AG04450 (cell line): ENCODE measurements around the gene LIN52. TPM values are rescaled to one million over a fixed set of nuclear protein-coding genes. Genes with fewer than 3 reads are reported as not detected.

Experiments used
- CTCF ChIA-PET: fragments of 300-600, 350-600 bp; formaldehyde crosslinking; extraction: SDS; loops from one replicate; lab custom pipeline; 2022; ENCODE audit warnings: antibody characterized with exemption, inconsistent platforms; lab: Charles Lee
- POLR2A ChIA-PET: fragments of 350-600 bp; formaldehyde crosslinking; extraction: SDS; loops from one replicate; lab custom pipeline; 2021; ENCODE audit warnings: antibody characterized with exemption, inconsistent platforms; lab: Yijun Ruan, JAX
- DNase-seq: peaks from one replicate; pipeline ENCODE4 v3.0.0-alpha.2; 2011; ENCODE audit warnings: low read depth, low spot score
- H3K27ac ChIP-seq: one replicate; pipeline ENCODE4 v1.5.1; 2012; ENCODE audit warnings: low read depth, low read length, control low read depth
- H3K27me3 ChIP-seq: one replicate; pipeline ENCODE4 v1.6.0; 2012; ENCODE audit warnings: low read length; ENCODE audit not compliant: control insufficient read depth, insufficient read depth
- H3K4me3 ChIP-seq: 2 replicates; pipeline ENCODE4 v1.5.1; 2011; ENCODE audit warnings: mild to moderate bottlenecking, low read depth, low read length, control low read depth
- H3K9me3 ChIP-seq: 2 replicates; pipeline ENCODE4 v1.5.1; 2012; ENCODE audit warnings: low read length; ENCODE audit not compliant: control insufficient read depth, insufficient read depth
- CTCF ChIP-seq: IDR thresholded peaks from 2 replicates; pipeline ENCODE4 v1.5.1; 2011; ENCODE audit warnings: low read depth, low read length, control low read depth, inconsistent platforms
- polyA plus RNA-seq: library from polyadenylated mRNA; depleted of rRNA; stranded (reverse); fragments of >200 nt; gene quantifications from 2 replicates; pipeline ENCODE4 v1.2.3, GENCODE V29; 2011

Gene LIN52
- polyA plus RNA-seq, 1 experiment: 10.6 TPM

GRCh38 chr14:74176400-74176793 is 91.6 kb downstream of the LIN52 start:
- POLR2A ChIA-PET: no interaction called here
- H3K9me3 ChIP-seq: no peaks in the 10 kb centered on the region
- DNase-seq: no peak
- no peak overlapping the region for H3K27ac ChIP-seq
- no peak for TF ChIP-seq CTCF
- CTCF ChIA-PET: interaction anchor here (1.7 kb wide), 1 partner anchor 42 kb away, joined by 5 read pairs; no protein-coding TSS in a partner anchor
- H3K4me3 ChIP-seq: no peak overlapping the region
- H3K27me3 ChIP-seq: no peaks in the 10 kb centered on the region

- Histone ChIP-seq H3K27me3 (no peaks in the 10 kb centered on the region), H3K9me3 (no peaks in the 10 kb centered on the region), H3K27ac (no peak overlapping the region), H3K4me3 (no peak overlapping the region)
- no peak for TF ChIP-seq CTCF
- ChIA-PET CTCF (interaction anchor here (0.6 to 0.7 kb wide), 2 partner anchors 13 to 127 kb away, joined by 4 to 8 read pairs; no protein-coding TSS in a partner anchor), POLR2A (no interaction called here)
- DNase-seq: no peak
Observed at GRCh38 chr14:74179856-74180255, 95.1 kb downstream of the LIN52 start.

- ChIA-PET POLR2A (no interaction called here), CTCF (interaction anchor here (0.6 kb wide), 1 partner anchor 50 kb away, joined by 3 read pairs; no protein-coding TSS in a partner anchor)
- Histone ChIP-seq H3K27me3 (no peaks in the 10 kb centered on the region), H3K27ac (no peak overlapping the region), H3K4me3 (no peak overlapping the region), H3K9me3 (no peaks in the 10 kb centered on the region)
- DNase-seq: no peak
- no peak for TF ChIP-seq CTCF
Observed at GRCh38 chr14:74190927-74191575, 106.3 kb downstream of the LIN52 start.

GRCh38 chr14:74194506-74195274 is 109.9 kb downstream of the LIN52 start:
- no peaks in the 10 kb centered on the region for H3K27me3 ChIP-seq
- ChIA-PET CTCF (interaction anchor here (1.1 to 1.3 kb wide), 2 partner anchors 22 to 82 kb away, joined by 3 to 4 read pairs; no protein-coding TSS in a partner anchor), POLR2A (no interaction called here)
- H3K4me3 ChIP-seq: no peak overlapping the region
- no peaks in the 10 kb centered on the region for H3K9me3 ChIP-seq
- no peak for DNase-seq
- TF ChIP-seq CTCF: no peak
- H3K27ac ChIP-seq: no peak overlapping the region

GRCh38 chr14:74195623-74196022 is 110.9 kb downstream of the LIN52 start:
- Histone ChIP-seq H3K4me3 (no peak overlapping the region), H3K27me3 (no peaks in the 10 kb centered on the region), H3K9me3 (no peaks in the 10 kb centered on the region), H3K27ac (no peak overlapping the region)
- no peak for TF ChIP-seq CTCF
- CTCF ChIA-PET: no interaction called here
- no peak for DNase-seq
- POLR2A ChIA-PET: no interaction called here
